ENCODE results near the gene PIPOX.

PIPOX gene

DNA sequence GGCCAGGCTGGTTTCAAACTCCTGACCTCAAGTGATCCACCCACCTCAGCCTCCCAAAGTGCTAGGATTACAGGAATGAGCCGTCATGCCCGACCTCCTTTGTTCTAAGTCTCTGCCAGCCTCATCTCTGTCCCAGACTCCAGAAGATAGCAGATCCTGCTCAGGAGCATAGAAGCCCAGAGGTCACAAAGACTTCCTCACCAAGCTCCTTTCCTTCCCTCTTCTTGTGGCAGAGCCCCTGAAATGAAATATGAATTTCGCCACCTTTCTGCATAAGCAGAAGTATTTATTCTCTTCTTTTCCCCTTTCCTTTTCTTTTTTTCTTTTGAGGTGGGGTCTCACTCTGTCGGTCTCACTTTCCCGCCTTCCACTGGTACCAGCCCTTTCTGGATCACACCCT, 11.5 kb upstream of the PIPOX start:
- no peaks in the 10 kb centered on the region; the same call in 1 of the 2 replicates for H3K36me3 ChIP-seq (ENCODE audit: insufficient read depth, low read length)
- H3K9me3 ChIP-seq (ENCODE audit: low read length): peaks cover 8% of the 10 kb centered on the region
- H3K4me3 ChIP-seq (ENCODE audit: low read depth, low read length, poor library complexity, severe bottlenecking): no peak overlapping the region
- H3K9ac ChIP-seq (ENCODE audit: low read length): no peak overlapping the region
- peaks cover 12% of the 10 kb centered on the region; the same call in 1 of the 2 replicates for H3K27me3 ChIP-seq (ENCODE audit: insufficient read depth, low read length)
- H3K4me2 ChIP-seq (ENCODE audit: low read length): no peak overlapping the region
- no peaks in the 10 kb centered on the region for H3K79me2 ChIP-seq (ENCODE audit: insufficient read depth, low read length)
- no peaks in the 10 kb centered on the region for H3K9me2 ChIP-seq (ENCODE audit: low read depth, low read length)
- H2AFZ ChIP-seq (ENCODE audit: low read length): no peak overlapping the region
- TF ChIP-seq, protein P1, sequence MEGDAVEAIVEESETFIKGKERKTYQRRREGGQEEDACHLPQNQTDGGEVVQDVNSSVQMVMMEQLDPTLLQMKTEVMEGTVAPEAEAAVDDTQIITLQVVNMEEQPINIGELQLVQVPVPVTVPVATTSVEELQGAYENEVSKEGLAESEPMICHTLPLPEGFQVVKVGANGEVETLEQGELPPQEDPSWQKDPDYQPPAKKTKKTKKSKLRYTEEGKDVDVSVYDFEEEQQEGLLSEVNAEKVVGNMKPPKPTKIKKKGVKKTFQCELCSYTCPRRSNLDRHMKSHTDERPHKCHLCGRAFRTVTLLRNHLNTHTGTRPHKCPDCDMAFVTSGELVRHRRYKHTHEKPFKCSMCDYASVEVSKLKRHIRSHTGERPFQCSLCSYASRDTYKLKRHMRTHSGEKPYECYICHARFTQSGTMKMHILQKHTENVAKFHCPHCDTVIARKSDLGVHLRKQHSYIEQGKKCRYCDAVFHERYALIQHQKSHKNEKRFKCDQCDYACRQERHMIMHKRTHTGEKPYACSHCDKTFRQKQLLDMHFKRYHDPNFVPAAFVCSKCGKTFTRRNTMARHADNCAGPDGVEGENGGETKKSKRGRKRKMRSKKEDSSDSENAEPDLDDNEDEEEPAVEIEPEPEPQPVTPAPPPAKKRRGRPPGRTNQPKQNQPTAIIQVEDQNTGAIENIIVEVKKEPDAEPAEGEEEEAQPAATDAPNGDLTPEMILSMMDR (IDR thresholded peaks at IDR 0.05; ENCODE audit: low read length): no peak
- TF ChIP-seq EZH2 (IDR thresholded peaks at IDR 0.05; ENCODE audit: borderline replicate concordance, low read length): no peak
- H3K27ac ChIP-seq (ENCODE audit: low read depth, low read length, poor library complexity, severe bottlenecking): no peak overlapping the region
- H3K4me1 ChIP-seq (ENCODE audit: insufficient read depth, low read length, severe bottlenecking): no peaks in the 10 kb centered on the region
- no peaks in the 10 kb centered on the region for H4K20me1 ChIP-seq (ENCODE audit: insufficient read depth, low read length)
- H3F3A ChIP-seq (ENCODE audit: insufficient read depth, low read length): no peaks in the 10 kb centered on the region

DNA sequence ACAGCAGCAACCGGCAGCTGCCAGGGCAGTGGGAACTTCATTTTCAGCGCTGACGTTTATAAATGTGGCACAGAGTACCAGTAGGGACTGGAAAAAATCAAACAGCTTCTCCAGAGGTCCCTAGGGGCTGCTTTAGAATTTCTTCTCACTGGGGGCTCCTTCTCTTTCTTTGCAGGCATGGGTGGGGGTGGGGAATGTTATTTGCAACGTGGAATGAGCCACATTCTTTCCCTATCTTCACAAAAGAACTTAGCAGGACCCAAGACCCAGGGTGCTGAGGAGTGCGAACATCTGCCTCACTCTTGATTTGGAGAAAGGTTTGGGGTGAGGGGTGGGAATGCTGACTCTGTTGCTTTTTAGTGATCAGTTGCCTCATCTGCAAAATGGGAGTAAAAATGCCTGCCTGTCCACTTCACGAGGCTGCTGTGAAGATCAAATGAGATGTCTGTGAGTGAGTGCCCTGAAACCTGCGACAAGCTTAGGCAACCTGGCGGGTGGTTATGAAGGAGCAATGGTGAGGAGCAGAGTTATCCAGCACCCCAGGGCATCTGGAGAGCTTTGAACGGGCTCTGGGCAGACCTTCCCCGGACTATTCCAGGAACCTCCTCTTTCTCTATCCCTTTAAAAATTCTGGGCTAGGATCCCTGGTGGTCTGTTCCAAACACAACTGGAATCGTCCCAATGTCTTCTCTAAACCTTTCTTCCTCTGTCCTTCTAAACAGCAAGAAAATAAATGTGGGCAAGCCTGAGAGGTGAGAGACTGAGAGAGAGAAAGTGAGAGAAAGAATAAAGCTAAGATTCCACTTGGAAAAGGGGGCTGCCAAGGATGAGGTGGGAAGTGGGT, 10.7 kb upstream of the PIPOX start:
- Histone ChIP-seq H3K4me3 (ENCODE audit: low read depth, low read length, poor library complexity, severe bottlenecking) (no peak overlapping the region), H3K4me2 (ENCODE audit: low read length) (no peak overlapping the region), H3K4me1 (ENCODE audit: insufficient read depth, low read length, severe bottlenecking) (no peaks in the 10 kb centered on the region), H2AFZ (ENCODE audit: low read length) (no peak overlapping the region), H3K79me2 (ENCODE audit: insufficient read depth, low read length) (no peaks in the 10 kb centered on the region), H4K20me1 (ENCODE audit: insufficient read depth, low read length) (no peaks in the 10 kb centered on the region), H3K9me3 (ENCODE audit: low read length) (peaks cover 8% of the 10 kb centered on the region), H3F3A (ENCODE audit: insufficient read depth, low read length) (no peaks in the 10 kb centered on the region), H3K27ac (ENCODE audit: low read depth, low read length, poor library complexity, severe bottlenecking) (no peak overlapping the region), H3K9me2 (ENCODE audit: low read depth, low read length) (no peaks in the 10 kb centered on the region), H3K36me3 (ENCODE audit: insufficient read depth, low read length) (no peaks in the 10 kb centered on the region; the same call in 1 of the 2 replicates), H3K9ac (ENCODE audit: low read length) (no peak overlapping the region), H3K27me3 (ENCODE audit: insufficient read depth, low read length) (peaks cover 12% of the 10 kb centered on the region; the same call in 1 of the 2 replicates)
- no peak for TF ChIP-seq EZH2 (IDR thresholded peaks at IDR 0.05; ENCODE audit: borderline replicate concordance, low read length)
- TF ChIP-seq, protein P1 (IDR thresholded peaks at IDR 0.05; ENCODE audit: low read length): no peak

DNA sequence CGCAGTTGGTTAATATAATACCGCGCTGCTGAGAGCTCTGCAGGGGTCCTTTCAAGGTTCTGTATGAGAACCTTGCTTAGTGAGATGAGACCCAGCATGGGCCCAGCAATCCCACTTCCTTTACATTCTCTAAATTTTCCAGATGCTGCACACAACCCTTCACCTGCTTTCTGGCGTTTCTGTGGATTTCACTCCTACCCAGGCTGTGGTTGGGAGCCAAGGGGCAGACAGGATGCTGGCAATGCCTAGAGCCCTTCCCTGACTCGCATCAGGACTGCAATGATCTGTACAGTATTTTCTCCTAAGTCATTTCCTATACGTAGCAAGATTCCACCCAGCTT, 10.1 kb upstream of the PIPOX start:
- H3K27ac ChIP-seq (ENCODE audit: low read depth, low read length, poor library complexity, severe bottlenecking): no peak overlapping the region
- no peak overlapping the region for H2AFZ ChIP-seq (ENCODE audit: low read length)
- no peaks in the 10 kb centered on the region for H3K79me2 ChIP-seq (ENCODE audit: insufficient read depth, low read length)
- no peaks in the 10 kb centered on the region for H3F3A ChIP-seq (ENCODE audit: insufficient read depth, low read length)
- H3K9ac ChIP-seq (ENCODE audit: low read length): no peak overlapping the region
- H3K9me2 ChIP-seq (ENCODE audit: low read depth, low read length): no peaks in the 10 kb centered on the region
- H3K4me2 ChIP-seq (ENCODE audit: low read length): no peak overlapping the region
- no peak for TF ChIP-seq EZH2 (IDR thresholded peaks at IDR 0.05; ENCODE audit: borderline replicate concordance, low read length)
- TF ChIP-seq, protein P1 (IDR thresholded peaks at IDR 0.05; ENCODE audit: low read length): no peak
- no peaks in the 10 kb centered on the region for H3K4me1 ChIP-seq (ENCODE audit: insufficient read depth, low read length, severe bottlenecking)
- peaks cover 8% of the 10 kb centered on the region for H3K9me3 ChIP-seq (ENCODE audit: low read length)
- H4K20me1 ChIP-seq (ENCODE audit: insufficient read depth, low read length): no peaks in the 10 kb centered on the region
- no peak overlapping the region for H3K4me3 ChIP-seq (ENCODE audit: low read depth, low read length, poor library complexity, severe bottlenecking)
- no peaks in the 10 kb centered on the region; the same call in 1 of the 2 replicates for H3K36me3 ChIP-seq (ENCODE audit: insufficient read depth, low read length)
- peaks cover 12% of the 10 kb centered on the region; the same call in 1 of the 2 replicates for H3K27me3 ChIP-seq (ENCODE audit: insufficient read depth, low read length)
